Caco-2 (cell line): ENCODE results near the gene MOK. TPM values are rescaled to one million over a fixed set of nuclear protein-coding genes. Genes with fewer than 3 reads are reported as not detected.

Experiments
- BruUV-seq: library from RNA; stranded (reverse); fragments of 400-500 nt; replicated peaks from 2 replicates; lab custom pipeline; 2021; lab: Mats Ljungman, UMichigan
- CTCF ChIA-PET: fragments of 300-600 bp; sonication (Branson Sonifier 250); formaldehyde crosslinking; loops from one replicate; lab custom pipeline; 2022; ENCODE audit warnings: antibody characterized with exemption; lab: Charles Lee
- POLR2A ChIA-PET: fragments of 300-600 bp; sonication (Branson Sonifier 250); formaldehyde crosslinking; loops from one replicate; lab custom pipeline; 2022; ENCODE audit warnings: antibody characterized with exemption; lab: Charles Lee
- DNase-seq, 2 experiments: peaks; one replicate each; pipeline versions ENCODE4 v3.0.0 to v3.0.0-alpha.2; 2020 to 2022
- H3K27me3 ChIP-seq: replicated peaks from 2 replicates; pipeline ENCODE4 v1.6.0; 2011; ENCODE audit warnings: low read length; ENCODE audit not compliant: control insufficient read depth, insufficient read depth
- H3K36me3 ChIP-seq: 2 replicates; pipeline ENCODE4 v1.5.1; 2011; ENCODE audit warnings: low read length; ENCODE audit not compliant: control insufficient read depth, insufficient read depth
- H3K4me1 ChIP-seq: fragments of 250-450 bp; sonication (Bioruptor Pico); 2 replicates; pipeline ENCODE4 v1.5.1; 2020; ENCODE audit warnings: mild to moderate bottlenecking
- H3K4me3 ChIP-seq: 2 replicates; pipeline ENCODE4 v1.5.1; 2011; ENCODE audit warnings: low read depth, mild to moderate bottlenecking, control low read depth, low read length
- H3K9me3 ChIP-seq: fragments of 250-450 bp; sonication (Bioruptor Pico); 2 replicates; pipeline ENCODE4 v1.5.1; 2020; ENCODE audit warnings: mild to moderate bottlenecking, moderate library complexity
- H3K27ac Mint-ChIP-seq: one replicate; pipeline ENCODE4 v1.8.0; 2022; ENCODE audit warnings: mixed read lengths; ENCODE audit not compliant: unreplicated experiment
- H3K27me3 Mint-ChIP-seq: one replicate; pipeline ENCODE4 v1.8.0; 2022; ENCODE audit warnings: mixed read lengths; ENCODE audit not compliant: insufficient read depth, unreplicated experiment
- H3K36me3 Mint-ChIP-seq: one replicate; pipeline ENCODE4 v1.8.0; 2022; ENCODE audit warnings: mild to moderate bottlenecking, mixed read lengths; ENCODE audit not compliant: insufficient read depth, unreplicated experiment
- H3K4me1 Mint-ChIP-seq: one replicate; pipeline ENCODE4 v1.8.0; 2022; ENCODE audit warnings: low read depth, mixed read lengths; ENCODE audit not compliant: unreplicated experiment
- H3K4me3 Mint-ChIP-seq: one replicate; pipeline ENCODE4 v1.8.0; 2022; ENCODE audit warnings: mild to moderate bottlenecking, moderate library complexity, mixed read lengths; ENCODE audit not compliant: unreplicated experiment
- H3K9me3 Mint-ChIP-seq: one replicate; pipeline ENCODE4 v1.8.0; 2022; ENCODE audit warnings: mixed read lengths; ENCODE audit not compliant: unreplicated experiment
- intact Hi-C: fragments of 100-400 bp; cut with micrococcal nuclease; formaldehyde crosslinking; loops from one replicate; pipeline ENCODE4 v1.10.0; 2022; ENCODE audit not compliant: unreplicated experiment
- total RNA-seq: library from RNA; stranded (reverse); gene quantifications from 2 replicates; pipeline ENCODE4 v1.2.3, GENCODE V29; 2022
- TF ChIP-seq, protein P1 (sequence below), 2 experiments: fragments of 200-600 bp in 1 of 2; IDR thresholded peaks; 1 replicate in 1 of 2; 2 replicates in 1 of 2; pipeline versions ENCODE4 v1.5.1 to v1.8.0; 2011 to 2022; ENCODE audit warnings: antibody characterized with exemption in 1 of 2, control low read depth in 1 of 2, inconsistent platforms in 1 of 2, low read depth in 1 of 2, low read length in 1 of 2, mild to moderate bottlenecking in 1 of 2, moderate library complexity in 1 of 2; ENCODE audit not compliant: insufficient read depth in 1 of 2, severe bottlenecking in 1 of 2, unreplicated experiment in 1 of 2

MOK gene
- total RNA-seq, 1 experiment from 2014 or later: 1.4 TPM

- ChIA-PET CTCF (no interaction called here), POLR2A (no interaction called here)
- H3K4me3 Mint-ChIP-seq: no peak overlapping the region
- H3K36me3 Mint-ChIP-seq: no peaks in the 10 kb centered on the region
- H3K4me1 Mint-ChIP-seq: no peaks in the 10 kb centered on the region
- no peaks in the 10 kb centered on the region for H3K9me3 Mint-ChIP-seq
- no peaks in the 10 kb centered on the region for H3K27me3 ChIP-seq
- no peak overlapping the region for H3K4me3 ChIP-seq
- no peak for DNase-seq
- H3K4me1 ChIP-seq: no peaks in the 10 kb centered on the region
- no peaks in the 10 kb centered on the region for H3K36me3 ChIP-seq
- TF ChIP-seq, protein P1, sequence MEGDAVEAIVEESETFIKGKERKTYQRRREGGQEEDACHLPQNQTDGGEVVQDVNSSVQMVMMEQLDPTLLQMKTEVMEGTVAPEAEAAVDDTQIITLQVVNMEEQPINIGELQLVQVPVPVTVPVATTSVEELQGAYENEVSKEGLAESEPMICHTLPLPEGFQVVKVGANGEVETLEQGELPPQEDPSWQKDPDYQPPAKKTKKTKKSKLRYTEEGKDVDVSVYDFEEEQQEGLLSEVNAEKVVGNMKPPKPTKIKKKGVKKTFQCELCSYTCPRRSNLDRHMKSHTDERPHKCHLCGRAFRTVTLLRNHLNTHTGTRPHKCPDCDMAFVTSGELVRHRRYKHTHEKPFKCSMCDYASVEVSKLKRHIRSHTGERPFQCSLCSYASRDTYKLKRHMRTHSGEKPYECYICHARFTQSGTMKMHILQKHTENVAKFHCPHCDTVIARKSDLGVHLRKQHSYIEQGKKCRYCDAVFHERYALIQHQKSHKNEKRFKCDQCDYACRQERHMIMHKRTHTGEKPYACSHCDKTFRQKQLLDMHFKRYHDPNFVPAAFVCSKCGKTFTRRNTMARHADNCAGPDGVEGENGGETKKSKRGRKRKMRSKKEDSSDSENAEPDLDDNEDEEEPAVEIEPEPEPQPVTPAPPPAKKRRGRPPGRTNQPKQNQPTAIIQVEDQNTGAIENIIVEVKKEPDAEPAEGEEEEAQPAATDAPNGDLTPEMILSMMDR (IDR thresholded peaks at IDR 0.05; ENCODE audit: insufficient read depth in 1 of 2, low read depth in 1 of 2, low read length in 1 of 2, severe bottlenecking in 1 of 2, unreplicated experiment in 1 of 2): no peak
- H3K27ac Mint-ChIP-seq: no peak overlapping the region
- no TSS peak for BruUV-seq
- H3K9me3 ChIP-seq: no peaks in the 10 kb centered on the region
- no peaks in the 10 kb centered on the region for H3K27me3 Mint-ChIP-seq
- intact Hi-C loops: no loop called here
These were observed 51.8 kb downstream of the MOK start for GRCh38 chr14:102252834-102253801.

GRCh38 chr14:102251161-102251560, 53.8 kb downstream of the MOK start:
- Histone ChIP-seq H3K27me3 (no peaks in the 10 kb centered on the region), H3K9me3 (no peaks in the 10 kb centered on the region), H3K4me3 (no peak overlapping the region), H3K36me3 (no peaks in the 10 kb centered on the region), H3K4me1 (no peaks in the 10 kb centered on the region)
- Mint-ChIP-seq H3K4me1 (no peaks in the 10 kb centered on the region), H3K9me3 (no peaks in the 10 kb centered on the region), H3K27me3 (no peaks in the 10 kb centered on the region), H3K27ac (no peak overlapping the region), H3K36me3 (no peaks in the 10 kb centered on the region), H3K4me3 (no peak overlapping the region)
- BruUV-seq: no TSS peak
- TF ChIP-seq, protein P1 (IDR thresholded peaks at IDR 0.05; ENCODE audit: insufficient read depth in 1 of 2, low read depth in 1 of 2, low read length in 1 of 2, severe bottlenecking in 1 of 2, unreplicated experiment in 1 of 2): no peak
- intact Hi-C loops: no loop called here
- DNase-seq: no peak
- ChIA-PET CTCF (interaction anchor here (0.6 kb wide), 1 partner anchor 16 kb away, joined by 3 read pairs; no protein-coding TSS in a partner anchor), POLR2A (no interaction called here)

- H3K36me3 Mint-ChIP-seq: no peaks in the 10 kb centered on the region
- no TSS peak for BruUV-seq
These were observed 54.3 kb downstream of the MOK start for GRCh38 chr14:102250636-102251035.

More at GRCh38 chr14:102250636-102251035, 54.3 kb downstream of the MOK start:
- Histone ChIP-seq H3K9me3 (no peaks in the 10 kb centered on the region), H3K36me3 (no peaks in the 10 kb centered on the region), H3K4me1 (no peaks in the 10 kb centered on the region), H3K4me3 (no peak overlapping the region), H3K27me3 (no peaks in the 10 kb centered on the region)
- no peaks in the 10 kb centered on the region for H3K4me1 Mint-ChIP-seq
- no peak overlapping the region for H3K27ac Mint-ChIP-seq
- intact Hi-C loops: no loop called here
- no peaks in the 10 kb centered on the region for H3K9me3 Mint-ChIP-seq
- no peak overlapping the region for H3K4me3 Mint-ChIP-seq
- DNase-seq: no peak
- ChIA-PET POLR2A (no interaction called here), CTCF (no interaction called here)
- TF ChIP-seq, protein P1 (IDR thresholded peaks at IDR 0.05; ENCODE audit: insufficient read depth in 1 of 2, low read depth in 1 of 2, low read length in 1 of 2, severe bottlenecking in 1 of 2, unreplicated experiment in 1 of 2): no peak
- no peaks in the 10 kb centered on the region for H3K27me3 Mint-ChIP-seq
